Activated naive CD8-positive, alpha-beta T cell treated with anti-CD3 and anti-CD28 coated beads, Interleukin-2, amount 50 U/mL, for 24 hours (primary cell): ENCODE measurements around the gene CFAP221.
"Not testable (repeated sequence)": the region's sequence is repeated elsewhere in the genome, so short reads cannot be mapped to it uniquely, and the experiment has no call there.

Experiments used
- ATAC-seq: fragments of 150-1000 bp; cut with Tn5 transposase; one replicate; pipeline ENCODE4 v1.10.0; 2021
- DNase-seq: peaks from one replicate; pipeline ENCODE4 v3.0.0; 2021
- H3K27ac Mint-ChIP-seq: one replicate; pipeline ENCODE4 v1.8.0; 2021; ENCODE audit warnings: mild to moderate bottlenecking, mixed read lengths
- H3K27me3 Mint-ChIP-seq: one replicate; pipeline ENCODE4 v1.8.0; 2021; ENCODE audit warnings: mixed read lengths
- H3K36me3 Mint-ChIP-seq: one replicate; pipeline ENCODE4 v1.8.0; 2021; ENCODE audit warnings: low read depth, mixed read lengths
- H3K4me1 Mint-ChIP-seq: one replicate; pipeline ENCODE4 v1.8.0; 2021; ENCODE audit warnings: mixed read lengths
- H3K4me3 Mint-ChIP-seq: one replicate; pipeline ENCODE4 v1.8.0; 2021; ENCODE audit warnings: mild to moderate bottlenecking, moderate library complexity, mixed read lengths
- H3K9me3 Mint-ChIP-seq: one replicate; pipeline ENCODE4 v1.8.0; 2021; ENCODE audit warnings: mixed read lengths

Gene CFAP221

DNA sequence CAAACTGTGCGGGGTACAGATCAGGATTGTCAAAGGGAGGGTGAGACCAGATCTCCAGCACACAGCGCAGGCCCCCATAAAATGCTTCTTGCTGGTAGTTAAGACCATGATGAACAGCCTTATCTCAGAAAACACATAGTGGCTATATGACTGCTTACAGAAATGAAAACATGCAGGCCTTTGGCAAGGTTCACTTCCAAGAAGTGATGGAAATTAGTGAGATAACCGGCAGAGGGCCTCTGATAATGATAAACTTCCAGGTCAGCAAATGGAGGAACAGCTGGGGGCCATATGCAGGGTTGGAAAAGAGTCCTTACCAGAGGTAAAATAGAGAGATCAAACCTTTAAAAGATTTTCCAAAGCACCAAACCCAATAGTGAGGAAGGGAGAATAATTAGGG lies 46.6 kb downstream of the CFAP221 start:
- Mint-ChIP-seq H3K4me3 (no peak overlapping the region), H3K4me1 (no peaks in the 10 kb centered on the region), H3K27me3 (peaks cover 4% of the 10 kb centered on the region), H3K27ac (no peak overlapping the region), H3K36me3 (no peaks in the 10 kb centered on the region), H3K9me3 (no peaks in the 10 kb centered on the region)
- DNase-seq (no peak), ATAC-seq (no peak)

- no peak overlapping the region for H3K27ac Mint-ChIP-seq
- peaks cover 3% of the 10 kb centered on the region for H3K27me3 Mint-ChIP-seq
- H3K4me1 Mint-ChIP-seq = no peaks in the 10 kb centered on the region
- no peaks in the 10 kb centered on the region for H3K9me3 Mint-ChIP-seq
- H3K36me3 Mint-ChIP-seq = no peaks in the 10 kb centered on the region
- DNase-seq (no peak), ATAC-seq (no peak)
- H3K4me3 Mint-ChIP-seq = no peak overlapping the region
Observed at GRCh38 chr2:119591523-119591922, 47.3 kb downstream of the CFAP221 start.

DNA sequence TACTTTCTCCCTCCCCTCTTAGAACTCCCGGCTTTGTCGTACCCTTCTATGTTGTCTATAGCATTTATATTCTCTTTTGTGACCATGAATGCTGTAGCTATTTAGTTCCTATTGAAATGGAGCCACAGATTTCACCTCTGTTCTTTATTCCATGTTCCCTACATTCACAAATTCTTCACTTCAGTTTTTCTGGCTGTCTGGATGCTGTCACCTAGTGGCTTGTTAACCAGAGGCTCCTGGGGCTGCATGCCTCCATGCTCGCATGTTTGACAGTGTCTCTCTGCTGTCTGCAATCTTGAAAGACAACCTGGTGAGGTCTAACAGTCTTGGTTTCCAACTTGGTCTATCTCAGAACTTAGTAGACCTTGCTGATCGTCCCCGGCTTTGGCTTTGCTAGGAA lies 48.2 kb downstream of the CFAP221 start:
- no peaks in the 10 kb centered on the region for H3K36me3 Mint-ChIP-seq
- ATAC-seq (no peak), DNase-seq (no peak)
- no peaks in the 10 kb centered on the region for H3K9me3 Mint-ChIP-seq
- H3K4me1 Mint-ChIP-seq = no peaks in the 10 kb centered on the region
- H3K27me3 Mint-ChIP-seq = peaks cover 3% of the 10 kb centered on the region
- H3K4me3 Mint-ChIP-seq = no peak overlapping the region
- no peak overlapping the region for H3K27ac Mint-ChIP-seq

DNA sequence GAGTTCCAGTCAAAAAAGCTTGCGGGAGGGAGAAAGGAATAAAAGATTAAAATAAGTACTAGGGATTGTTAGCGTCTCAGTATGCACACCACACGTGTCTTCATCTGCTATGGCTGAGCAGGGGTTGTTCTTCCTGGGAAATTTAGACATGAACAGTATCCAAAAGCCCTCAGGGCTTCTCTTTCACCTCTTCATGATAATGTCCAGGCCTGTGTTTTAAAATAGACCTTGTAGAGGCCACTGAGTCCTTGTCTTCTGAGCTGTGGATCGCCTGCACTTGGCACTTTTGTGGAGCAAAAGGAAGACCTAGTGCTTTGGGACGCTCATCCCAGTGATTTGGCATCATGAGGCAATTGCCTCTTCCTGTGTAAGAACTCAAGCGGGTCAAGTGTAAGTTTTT lies 52.4 kb downstream of the CFAP221 start:
- Mint-ChIP-seq H3K27me3 (peaks cover 4% of the 10 kb centered on the region), H3K4me1 (no peaks in the 10 kb centered on the region), H3K9me3 (no peaks in the 10 kb centered on the region), H3K4me3 (no peak overlapping the region), H3K27ac (no peak overlapping the region), H3K36me3 (no peaks in the 10 kb centered on the region)
- no peak for DNase-seq
- no peak for ATAC-seq

DNA sequence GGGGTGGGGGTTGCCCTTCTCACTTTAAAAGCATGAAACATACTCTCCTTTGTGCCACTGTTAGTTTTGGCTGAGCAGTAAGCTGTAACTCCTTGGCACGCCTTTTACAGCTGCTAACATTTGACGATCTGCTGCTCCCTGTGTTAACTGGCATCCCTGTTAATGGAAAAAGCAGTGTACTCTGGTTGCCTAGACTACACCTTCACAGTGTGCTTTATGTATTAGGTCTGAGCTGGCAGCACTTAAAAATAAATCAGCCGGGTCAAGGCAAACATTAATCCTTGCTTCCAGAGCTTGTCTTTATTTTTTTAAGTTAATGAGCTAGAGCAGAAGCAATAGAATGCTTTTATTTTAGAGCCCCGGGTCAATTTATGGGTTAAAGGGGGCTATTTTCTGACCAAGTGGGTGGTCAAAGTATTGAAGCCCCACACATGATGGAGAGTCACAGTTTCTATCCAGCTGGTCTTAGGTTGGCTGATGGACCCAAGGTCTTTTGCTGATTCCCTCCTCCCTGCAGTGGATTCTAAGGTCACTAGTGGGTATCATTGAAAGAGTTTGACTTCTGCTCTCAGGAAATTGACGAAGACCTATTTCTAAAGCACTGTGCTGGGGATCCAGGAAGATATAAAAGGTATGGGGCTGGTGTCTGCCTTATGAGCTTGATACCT lies 54.5 kb downstream of the CFAP221 start:
- DNase-seq (no peak), ATAC-seq (no peak)
- H3K4me3 Mint-ChIP-seq = no peak overlapping the region
- H3K27me3 Mint-ChIP-seq = peaks cover 4% of the 10 kb centered on the region
- H3K4me1 Mint-ChIP-seq = no peaks in the 10 kb centered on the region
- H3K27ac Mint-ChIP-seq = no peak overlapping the region
- H3K36me3 Mint-ChIP-seq = no peaks in the 10 kb centered on the region
- no peaks in the 10 kb centered on the region for H3K9me3 Mint-ChIP-seq

DNA sequence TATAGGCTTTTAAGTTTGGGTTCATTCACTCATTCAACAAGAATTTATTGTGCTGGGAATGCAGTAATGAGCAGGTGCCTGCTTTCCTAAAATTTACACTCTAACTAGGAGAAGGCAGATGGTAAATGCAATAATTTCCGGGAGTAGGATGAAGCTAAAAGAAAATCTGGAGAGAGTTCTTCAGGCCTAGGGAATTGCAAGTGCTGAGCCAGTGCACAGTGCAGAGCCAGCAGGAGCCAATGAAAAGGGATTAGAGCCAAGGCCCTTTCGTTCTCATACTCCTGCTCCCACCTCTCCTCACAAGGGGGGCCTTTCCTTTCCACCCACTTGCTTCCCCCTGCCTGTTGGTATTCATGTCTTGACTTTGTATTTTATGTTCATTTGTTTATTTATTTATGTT lies 55.1 kb downstream of the CFAP221 start:
- no peak overlapping the region for H3K4me3 Mint-ChIP-seq
- no peak overlapping the region for H3K27ac Mint-ChIP-seq
- peaks cover 2% of the 10 kb centered on the region for H3K27me3 Mint-ChIP-seq
- ATAC-seq (no peak), DNase-seq (no peak)
- H3K9me3 Mint-ChIP-seq = no peaks in the 10 kb centered on the region
- no peaks in the 10 kb centered on the region for H3K4me1 Mint-ChIP-seq
- H3K36me3 Mint-ChIP-seq = no peaks in the 10 kb centered on the region

DNA sequence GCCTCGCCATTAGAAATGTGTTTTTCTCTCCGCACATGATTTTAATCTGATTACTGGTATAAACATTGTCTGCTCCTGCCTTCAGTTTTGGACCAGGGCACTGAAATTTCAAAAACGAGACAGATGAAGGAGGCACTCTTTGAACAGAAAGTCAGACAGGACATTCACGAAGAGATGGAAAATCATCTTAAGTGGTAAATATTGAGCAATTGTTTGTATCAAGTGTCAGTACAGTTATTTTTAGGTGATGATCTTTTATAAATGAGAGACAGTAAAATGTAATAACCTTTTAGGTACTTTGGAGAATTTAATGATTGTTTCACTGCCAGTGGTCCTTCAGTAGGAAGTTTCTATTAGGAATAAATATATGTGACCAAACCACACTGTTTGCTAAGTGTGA lies 60.8 kb downstream of the CFAP221 start:
- ATAC-seq (no peak), DNase-seq (no peak)
- Mint-ChIP-seq H3K9me3 (no peaks in the 10 kb centered on the region), H3K4me3 (no peak overlapping the region), H3K27ac (no peak overlapping the region), H3K36me3 (no peaks in the 10 kb centered on the region), H3K4me1 (no peaks in the 10 kb centered on the region), H3K27me3 (peaks cover 18% of the 10 kb centered on the region)

GRCh38 chr2:119606674-119607073 lies 62.4 kb downstream of the CFAP221 start:
- DNase-seq (no peak), ATAC-seq (no peak)
- Mint-ChIP-seq H3K4me1 (no peaks in the 10 kb centered on the region), H3K27me3 (peaks cover 18% of the 10 kb centered on the region), H3K9me3 (no peaks in the 10 kb centered on the region), H3K27ac (no peak overlapping the region), H3K4me3 (no peak overlapping the region), H3K36me3 (no peaks in the 10 kb centered on the region)

- no peak overlapping the region for H3K27ac Mint-ChIP-seq
- DNase-seq (no peak), ATAC-seq (no peak)
- H3K4me3 Mint-ChIP-seq = no peak overlapping the region
- H3K36me3 Mint-ChIP-seq = no peaks in the 10 kb centered on the region
- peaks cover 20% of the 10 kb centered on the region for H3K27me3 Mint-ChIP-seq
- H3K9me3 Mint-ChIP-seq = peaks cover 13% of the 10 kb centered on the region
- H3K4me1 Mint-ChIP-seq = no peaks in the 10 kb centered on the region
Observed at GRCh38 chr2:119608553-119608952, 64.3 kb downstream of the CFAP221 start.

GRCh38 chr2:119609337-119609736 lies 65.1 kb downstream of the CFAP221 start:
- no peak for ATAC-seq
- H3K4me3 Mint-ChIP-seq = no peak overlapping the region
- H3K27me3 Mint-ChIP-seq = peaks cover 22% of the 10 kb centered on the region

GRCh38 chr2:119614140-119614539 lies 69.9 kb downstream of the CFAP221 start:
- not testable (repeated sequence) for H3K27ac Mint-ChIP-seq, DNase-seq, ATAC-seq, H3K4me1 Mint-ChIP-seq, H3K36me3 Mint-ChIP-seq, H3K4me3 Mint-ChIP-seq
- Mint-ChIP-seq H3K9me3 (peaks cover 34% of the 10 kb centered on the region), H3K27me3 (peaks cover 20% of the 10 kb centered on the region)

More at GRCh38 chr2:119609337-119609736, 65.1 kb downstream of the CFAP221 start:
- H3K4me1 Mint-ChIP-seq = no peaks in the 10 kb centered on the region
- no peak for DNase-seq
- H3K9me3 Mint-ChIP-seq = peaks cover 20% of the 10 kb centered on the region
- no peak overlapping the region for H3K27ac Mint-ChIP-seq
- H3K36me3 Mint-ChIP-seq = no peaks in the 10 kb centered on the region

GRCh38 chr2:119616421-119616820 lies 72.2 kb downstream of the CFAP221 start:
- Mint-ChIP-seq H3K27me3 (peaks cover 20% of the 10 kb centered on the region), H3K9me3 (peaks cover 34% of the 10 kb centered on the region), H3K4me3 (no peak overlapping the region), H3K27ac (no peak overlapping the region), H3K36me3 (no peaks in the 10 kb centered on the region), H3K4me1 (no peaks in the 10 kb centered on the region)
- ATAC-seq (no peak), DNase-seq (no peak)

GRCh38 chr2:119617455-119617854 lies 73.2 kb downstream of the CFAP221 start:
- H3K4me3 Mint-ChIP-seq = no peak overlapping the region
- H3K27me3 Mint-ChIP-seq = peaks cover 18% of the 10 kb centered on the region
- H3K27ac Mint-ChIP-seq = no peak overlapping the region
- ATAC-seq = no peak
- H3K36me3 Mint-ChIP-seq = no peaks in the 10 kb centered on the region
- DNase-seq = no peak
- no peaks in the 10 kb centered on the region for H3K4me1 Mint-ChIP-seq
- peaks cover 27% of the 10 kb centered on the region for H3K9me3 Mint-ChIP-seq

DNA sequence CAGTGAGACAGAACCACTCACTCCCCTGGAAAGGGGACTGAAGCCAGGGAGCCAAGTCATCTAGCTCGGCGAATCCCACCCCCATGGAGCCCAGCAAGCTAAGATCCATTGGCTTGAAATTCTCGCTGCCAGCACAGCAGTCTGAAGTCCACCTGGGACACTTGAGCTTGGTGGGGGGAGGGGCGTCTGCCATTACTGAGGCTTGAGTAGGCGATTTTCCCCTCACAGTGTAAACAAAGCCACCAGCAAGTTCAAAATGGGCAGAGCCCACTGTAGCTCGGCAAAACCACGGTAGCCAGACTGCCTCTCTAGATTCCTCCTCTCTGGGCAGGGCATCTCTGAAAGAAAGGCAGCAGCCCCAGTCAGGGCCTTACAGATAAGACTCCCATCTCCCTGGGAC lies 74.5 kb downstream of the CFAP221 start:
- not testable (repeated sequence) for H3K4me1 Mint-ChIP-seq, DNase-seq, H3K4me3 Mint-ChIP-seq, H3K27ac Mint-ChIP-seq, ATAC-seq, H3K36me3 Mint-ChIP-seq
- Mint-ChIP-seq H3K27me3 (peaks cover 18% of the 10 kb centered on the region), H3K9me3 (peaks cover 20% of the 10 kb centered on the region)

DNA sequence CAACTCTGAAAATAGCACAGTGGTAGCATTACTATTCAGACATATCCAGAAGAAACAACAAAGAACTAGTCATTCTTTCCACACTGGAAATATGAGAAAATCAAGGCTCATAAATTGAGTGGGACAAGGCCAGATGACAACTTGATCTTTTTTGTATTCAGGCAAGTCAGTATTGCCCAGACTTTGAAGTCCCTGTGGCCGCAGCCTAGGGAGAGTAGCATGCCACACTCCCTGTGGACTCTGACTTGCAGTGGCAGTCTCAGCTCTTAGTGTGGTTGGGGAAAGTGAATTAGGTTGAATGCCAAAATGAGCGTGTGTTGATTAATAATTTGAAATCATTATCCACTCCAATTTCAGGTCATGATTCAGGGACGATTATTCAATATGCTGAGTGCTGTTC lies 81.0 kb downstream of the CFAP221 start:
- Mint-ChIP-seq H3K36me3 (no peaks in the 10 kb centered on the region), H3K27me3 (peaks cover 3% of the 10 kb centered on the region), H3K9me3 (no peaks in the 10 kb centered on the region), H3K27ac (no peak overlapping the region), H3K4me1 (no peaks in the 10 kb centered on the region), H3K4me3 (no peak overlapping the region)
- no peak for ATAC-seq
- DNase-seq = no peak

DNA sequence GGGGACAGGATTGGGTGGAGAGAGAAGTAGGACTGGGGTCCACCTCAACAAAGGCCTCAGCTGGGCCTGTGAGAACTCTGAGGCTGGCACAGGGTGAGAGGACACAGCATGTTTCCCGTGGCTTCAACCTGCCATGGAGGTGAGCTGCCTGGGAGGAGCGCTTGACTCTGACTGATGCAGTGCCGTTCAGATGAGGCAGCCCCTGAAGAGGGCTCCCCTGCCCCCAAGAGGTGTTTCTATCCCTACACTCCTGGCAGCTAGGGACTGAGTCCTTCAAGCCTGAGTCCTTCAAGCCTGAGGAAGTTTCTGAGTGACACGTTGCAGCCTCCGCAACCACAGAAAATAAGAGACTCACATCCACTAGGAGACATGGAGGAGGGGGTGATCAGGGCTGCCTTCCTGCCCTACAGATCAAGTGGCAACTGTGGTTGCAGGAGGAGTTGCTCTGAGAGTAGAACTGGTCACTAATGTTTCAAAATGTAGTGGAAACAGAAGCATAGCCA lies 85.1 kb downstream of the CFAP221 start:
- Mint-ChIP-seq H3K9me3 (no peaks in the 10 kb centered on the region), H3K27me3 (peaks cover 6% of the 10 kb centered on the region), H3K4me1 (no peaks in the 10 kb centered on the region), H3K36me3 (no peaks in the 10 kb centered on the region), H3K27ac (no peak overlapping the region), H3K4me3 (no peak overlapping the region)
- no peak for DNase-seq
- no peak for ATAC-seq
